HG02938 (cell line): ENCODE data around the gene HMGA1.

Experiments
- ATAC-seq: cut with Tn5 transposase; IDR thresholded peaks from one replicate; pipeline ENCODE4 v1.9.1; 2021; ENCODE audit warnings: mild to moderate bottlenecking, moderate library complexity; ENCODE audit not compliant: unreplicated experiment

HMGA1 gene

DNA sequence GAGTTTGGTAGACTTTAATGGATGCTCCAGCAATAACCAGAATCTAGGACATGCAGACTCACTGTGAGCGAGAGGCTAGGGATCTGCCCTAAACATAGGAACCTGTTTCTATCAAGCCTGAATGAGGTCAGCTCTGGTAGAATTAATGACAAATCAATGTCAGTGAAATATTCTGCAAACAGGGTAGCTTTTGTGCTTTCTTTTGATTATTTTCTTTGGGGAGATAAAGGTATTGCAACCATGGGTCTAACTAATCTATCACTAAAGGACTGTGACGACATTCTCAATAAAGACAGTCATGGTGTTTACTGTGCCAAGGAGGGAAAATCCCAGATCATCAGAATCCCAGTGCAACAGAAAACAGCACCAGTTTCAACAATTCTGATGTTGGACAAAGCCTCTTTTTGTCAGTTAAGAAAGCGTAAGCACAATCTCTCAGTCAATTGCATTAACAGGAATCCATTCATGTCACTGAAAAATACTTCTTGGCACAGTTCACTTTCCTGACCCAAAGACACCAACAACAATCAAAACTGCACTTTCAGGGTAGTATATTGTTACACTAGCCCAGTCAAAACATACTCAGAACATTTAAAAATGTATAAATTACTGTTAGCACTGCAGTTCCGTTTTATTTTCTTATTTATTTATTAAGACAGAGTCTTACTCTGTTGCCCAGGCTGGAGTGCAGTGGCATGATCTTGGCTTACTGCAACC lies 48.9 kb downstream of the HMGA1 start:
- ATAC-seq: no peak

DNA sequence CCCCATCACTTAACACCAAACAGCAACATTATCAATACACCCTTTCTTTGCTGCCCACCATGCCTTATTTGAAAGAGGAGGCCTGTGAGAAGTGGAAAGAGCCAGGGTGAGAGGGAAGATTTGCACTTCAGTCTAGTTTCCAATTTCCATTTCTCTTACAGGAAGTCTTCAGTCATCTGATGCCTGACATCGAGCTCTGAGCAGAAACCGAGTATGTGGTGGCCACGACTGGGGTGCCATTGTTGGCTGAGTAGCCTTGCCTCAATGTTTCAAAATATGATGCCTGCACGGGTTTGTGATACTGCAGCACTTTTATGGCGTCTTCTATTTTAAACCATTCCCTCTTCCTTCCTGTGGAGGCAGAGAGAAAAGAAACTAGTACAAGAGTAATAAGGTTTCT lies 51.9 kb downstream of the HMGA1 start:
- ATAC-seq: no peak

DNA sequence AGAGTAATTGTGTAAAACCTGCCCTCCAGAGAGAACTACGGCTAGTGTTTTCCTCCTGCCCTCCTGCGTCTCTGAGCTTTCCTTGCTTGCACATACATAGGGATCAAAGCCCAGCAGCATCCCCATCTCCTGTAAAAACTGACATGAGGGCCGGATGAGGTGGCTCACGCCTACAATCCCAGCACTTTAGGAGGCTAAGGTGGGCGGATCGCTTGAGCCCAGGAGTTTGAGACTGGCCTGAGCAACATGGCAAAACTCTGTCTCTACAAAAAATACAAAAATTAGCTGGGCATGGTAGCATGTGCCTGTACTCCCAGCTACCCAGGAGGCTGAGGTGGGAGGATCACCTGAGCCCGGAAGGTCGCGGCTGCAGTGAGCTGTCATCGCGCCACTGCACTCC lies 52.5 kb downstream of the HMGA1 start:
- ATAC-seq: no peak

DNA sequence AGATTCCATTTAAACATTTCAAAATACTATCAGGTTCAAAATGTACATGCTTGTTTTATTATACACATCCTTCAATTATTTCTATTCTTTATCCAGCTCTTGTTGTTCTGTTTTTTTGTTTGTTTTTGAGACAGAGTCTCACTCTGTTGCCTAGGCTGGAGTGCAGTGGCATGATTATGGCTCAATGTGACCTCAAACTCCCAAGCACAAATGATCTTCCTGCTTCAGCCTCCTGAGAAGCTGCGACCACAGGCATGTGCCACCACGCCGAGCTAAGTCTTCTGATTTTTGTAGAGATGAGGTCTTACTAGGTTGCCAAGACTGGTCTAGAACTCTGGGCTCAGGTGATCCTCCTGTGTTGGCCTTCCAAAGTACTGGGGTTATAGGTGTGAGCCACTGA lies 56.3 kb downstream of the HMGA1 start:
- ATAC-seq: no peak

DNA sequence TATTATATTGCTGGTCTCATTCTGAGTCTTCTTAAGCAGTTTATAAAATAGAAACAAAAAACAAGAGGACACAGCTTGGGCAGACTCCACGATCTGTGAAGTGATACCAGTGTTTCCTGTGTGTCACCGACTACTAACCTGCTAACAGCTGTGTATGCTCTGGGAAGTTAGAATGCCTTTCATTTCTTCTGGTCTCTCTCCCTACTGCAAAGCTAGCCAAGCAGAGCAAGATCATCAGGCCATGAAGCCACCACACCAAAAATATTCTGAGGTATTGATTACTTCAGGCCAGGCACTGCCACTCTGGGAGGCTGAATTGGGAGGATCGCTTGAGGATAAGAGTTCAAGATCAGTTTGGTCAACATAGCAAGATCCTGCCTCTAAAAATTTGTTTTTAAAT lies 59.0 kb downstream of the HMGA1 start:
- no peak for ATAC-seq
